H9 (cell line): ENCODE data around the gene ANGPTL8. TPM values are rescaled to one million over a fixed set of nuclear protein-coding genes. Genes with fewer than 3 reads are reported as not detected.

ENCODE experiments used
- DNase-seq: peaks from one replicate; pipeline ENCODE4 v3.0.0-alpha.2; 2017
- H2AFZ ChIP-seq: one replicate; pipeline ENCODE4 v1.6.1; 2013; ENCODE audit warnings: mild to moderate bottlenecking, low read length, control low read depth, moderate library complexity
- H2AK5ac ChIP-seq: 2 replicates; pipeline ENCODE4 v1.6.1; 2013; ENCODE audit warnings: low read length, control low read depth, mixed read lengths; ENCODE audit not compliant: insufficient read length
- H2BK120ac ChIP-seq: one replicate; pipeline ENCODE4 v1.6.1; 2013; ENCODE audit warnings: low read depth, mild to moderate bottlenecking, low read length, control low read depth, inconsistent platforms; ENCODE audit not compliant: poor library complexity, severe bottlenecking
- H2BK12ac ChIP-seq: 2 replicates; pipeline ENCODE4 v1.6.1; 2013; ENCODE audit warnings: low read length, control low read depth, mixed read lengths, low read depth; ENCODE audit not compliant: insufficient read length
- H2BK15ac ChIP-seq: 2 replicates; pipeline ENCODE4 v1.6.1; 2013; ENCODE audit warnings: low read depth, low read length, control low read depth
- H2BK20ac ChIP-seq: one replicate; pipeline ENCODE4 v1.6.1; 2013; ENCODE audit warnings: low read depth, mild to moderate bottlenecking, low read length, control low read depth, inconsistent platforms; ENCODE audit not compliant: poor library complexity, severe bottlenecking
- H2BK5ac ChIP-seq: 2 replicates; pipeline ENCODE4 v1.6.1; 2013; ENCODE audit warnings: low read length, control low read depth, mixed read lengths; ENCODE audit not compliant: insufficient read length
- H3K14ac ChIP-seq: 2 replicates; pipeline ENCODE4 v1.6.1; 2013; ENCODE audit warnings: low read length, control low read depth; ENCODE audit not compliant: insufficient read depth
- H3K18ac ChIP-seq: 2 replicates; pipeline ENCODE4 v1.6.1; 2013; ENCODE audit warnings: low read depth, mild to moderate bottlenecking, mixed read lengths, low read length, control low read depth; ENCODE audit not compliant: insufficient read length
- H3K23ac ChIP-seq: 2 replicates; pipeline ENCODE4 v1.6.1; 2013; ENCODE audit warnings: low read length, control low read depth, mixed read lengths, low read depth; ENCODE audit not compliant: insufficient read length
- H3K23me2 ChIP-seq: 2 replicates; pipeline ENCODE4 v1.6.1; 2013; ENCODE audit warnings: low read depth, mild to moderate bottlenecking, mixed read lengths, low read length, control low read depth; ENCODE audit not compliant: insufficient read length, poor library complexity, severe bottlenecking
- H3K27ac ChIP-seq: 2 replicates; pipeline ENCODE4 v1.5.1; 2013; ENCODE audit warnings: low read length, control low read depth, mixed read lengths, low read depth; ENCODE audit not compliant: insufficient read length
- H3K27me3 ChIP-seq: 2 replicates; pipeline ENCODE4 v1.6.1; 2013; ENCODE audit warnings: low read length, control low read depth, inconsistent platforms; ENCODE audit not compliant: insufficient read depth
- H3K4ac ChIP-seq: 2 replicates; pipeline ENCODE4 v1.6.1; 2013; ENCODE audit warnings: low read depth, mild to moderate bottlenecking, control low read depth, inconsistent platforms, low read length, moderate library complexity
- H3K4me1 ChIP-seq: 2 replicates; pipeline ENCODE4 v1.6.1; 2013; ENCODE audit warnings: low read length, control low read depth, inconsistent platforms; ENCODE audit not compliant: insufficient read depth
- H3K4me2 ChIP-seq: 2 replicates; pipeline ENCODE4 v1.6.1; 2013; ENCODE audit warnings: low read length, control low read depth, mixed read lengths; ENCODE audit not compliant: insufficient read length, insufficient read depth
- H3K56ac ChIP-seq: 2 replicates; pipeline ENCODE4 v1.6.1; 2013; ENCODE audit warnings: low read depth, mild to moderate bottlenecking, mixed read lengths, low read length, control low read depth; ENCODE audit not compliant: insufficient read length
- H3K79me1 ChIP-seq: 2 replicates; pipeline ENCODE4 v1.6.1; 2013; ENCODE audit warnings: low read depth, mild to moderate bottlenecking, moderate library complexity, low read length, control low read depth, inconsistent platforms; ENCODE audit not compliant: insufficient read depth, poor library complexity, severe bottlenecking
- H3K79me2 ChIP-seq: 2 replicates; pipeline ENCODE4 v1.6.1; 2013; ENCODE audit warnings: low read length, control low read depth, inconsistent platforms; ENCODE audit not compliant: insufficient read depth
- H3K9ac ChIP-seq: 2 replicates; pipeline ENCODE4 v1.6.1; 2013; ENCODE audit warnings: low read length, control low read depth, mixed read lengths; ENCODE audit not compliant: insufficient read length; ENCODE audit errors: extremely low read depth
- H3K9me3 ChIP-seq: one replicate; pipeline ENCODE4 v1.6.1; 2013; ENCODE audit warnings: low read depth, low read length, inconsistent platforms; ENCODE audit not compliant: control insufficient read depth
- H3T11ph ChIP-seq: one replicate; pipeline ENCODE4 v1.6.1; 2013; ENCODE audit warnings: mild to moderate bottlenecking, low read length, control low read depth, inconsistent platforms
- H4K20me1 ChIP-seq: one replicate; pipeline ENCODE4 v1.6.1; 2013; ENCODE audit not compliant: control insufficient read depth, insufficient read length, insufficient read depth
- H4K5ac ChIP-seq: 2 replicates; pipeline ENCODE4 v1.6.1; 2013; ENCODE audit warnings: low read depth, mild to moderate bottlenecking, mixed read lengths, low read length, control low read depth; ENCODE audit not compliant: insufficient read length
- H4K8ac ChIP-seq: replicated peaks from 2 replicates; pipeline ENCODE4 v1.6.1; 2013; ENCODE audit warnings: low read length, control low read depth, mixed read lengths, low read depth; ENCODE audit not compliant: insufficient read length
- H4K91ac ChIP-seq: 2 replicates; pipeline ENCODE4 v1.6.1; 2013; ENCODE audit warnings: low read depth, mild to moderate bottlenecking, moderate library complexity, mixed read lengths, low read length, control low read depth; ENCODE audit not compliant: insufficient read length
- H3K27ac Mint-ChIP-seq, 3 experiments: 2 replicates in 2 of 3; 3 replicates in 1 of 3; pipeline ENCODE4 v1.8.0; 2020 to 2021; ENCODE audit warnings: mixed read lengths in 3 of 3, mild to moderate bottlenecking in 1 of 3, moderate library complexity in 1 of 3
- H3K27me3 Mint-ChIP-seq: 2 replicates; pipeline ENCODE4 v1.8.0; 2021; ENCODE audit warnings: low read depth, mild to moderate bottlenecking, moderate library complexity, mixed read lengths
- H3K36me3 Mint-ChIP-seq, 3 experiments: 2 replicates in 2 of 3; 3 replicates in 1 of 3; pipeline ENCODE4 v1.8.0; 2020 to 2021; ENCODE audit warnings: low read depth in 3 of 3, mixed read lengths in 3 of 3; ENCODE audit not compliant: insufficient read depth in 1 of 3
- H3K4me1 Mint-ChIP-seq, 2 experiments: 2 replicates each; pipeline ENCODE4 v1.8.0; 2020; ENCODE audit warnings: mixed read lengths in 2 of 2
- H3K4me3 Mint-ChIP-seq, 2 experiments: 2 replicates in 1 of 2; 3 replicates in 1 of 2; pipeline ENCODE4 v1.8.0; 2020 to 2021; ENCODE audit warnings: mild to moderate bottlenecking in 2 of 2, mixed read lengths in 2 of 2, moderate library complexity in 1 of 2
- H3K9me3 Mint-ChIP-seq, 2 experiments: 2 replicates in 1 of 2; 3 replicates in 1 of 2; pipeline ENCODE4 v1.8.0; 2020; ENCODE audit warnings: mild to moderate bottlenecking in 2 of 2, mixed read lengths in 2 of 2, moderate library complexity in 1 of 2
- CTCF ChIP-seq: fragments of 200-600 bp; sonication (generic); conservative IDR thresholded peaks from 3 replicates; pipeline ENCODE4 v1.8.0; 2021; ENCODE audit warnings: antibody characterized with exemption, mild to moderate bottlenecking
- WGBS: extraction: QIAGEN DNeasy Blood & Tissue Kit; methylation state at CpG from one replicate; pipeline ENCODE4 v1.1.7; 2013; ENCODE audit warnings: missing lambda C conversion rate, low lambda C conversion rate, mixed read lengths; ENCODE audit not compliant: insufficient read length; ENCODE audit errors: extremely low coverage; 5-methylcytosine and 5-hydroxymethylcytosine counted together
- total RNA-seq: library from RNA; stranded (reverse); gene quantifications from 2 replicates; pipeline ENCODE4 v1.2.1, GENCODE V29; 2021

The ANGPTL8 gene
- total RNA-seq, 1 experiment from 2014 or later = not detected

DNA sequence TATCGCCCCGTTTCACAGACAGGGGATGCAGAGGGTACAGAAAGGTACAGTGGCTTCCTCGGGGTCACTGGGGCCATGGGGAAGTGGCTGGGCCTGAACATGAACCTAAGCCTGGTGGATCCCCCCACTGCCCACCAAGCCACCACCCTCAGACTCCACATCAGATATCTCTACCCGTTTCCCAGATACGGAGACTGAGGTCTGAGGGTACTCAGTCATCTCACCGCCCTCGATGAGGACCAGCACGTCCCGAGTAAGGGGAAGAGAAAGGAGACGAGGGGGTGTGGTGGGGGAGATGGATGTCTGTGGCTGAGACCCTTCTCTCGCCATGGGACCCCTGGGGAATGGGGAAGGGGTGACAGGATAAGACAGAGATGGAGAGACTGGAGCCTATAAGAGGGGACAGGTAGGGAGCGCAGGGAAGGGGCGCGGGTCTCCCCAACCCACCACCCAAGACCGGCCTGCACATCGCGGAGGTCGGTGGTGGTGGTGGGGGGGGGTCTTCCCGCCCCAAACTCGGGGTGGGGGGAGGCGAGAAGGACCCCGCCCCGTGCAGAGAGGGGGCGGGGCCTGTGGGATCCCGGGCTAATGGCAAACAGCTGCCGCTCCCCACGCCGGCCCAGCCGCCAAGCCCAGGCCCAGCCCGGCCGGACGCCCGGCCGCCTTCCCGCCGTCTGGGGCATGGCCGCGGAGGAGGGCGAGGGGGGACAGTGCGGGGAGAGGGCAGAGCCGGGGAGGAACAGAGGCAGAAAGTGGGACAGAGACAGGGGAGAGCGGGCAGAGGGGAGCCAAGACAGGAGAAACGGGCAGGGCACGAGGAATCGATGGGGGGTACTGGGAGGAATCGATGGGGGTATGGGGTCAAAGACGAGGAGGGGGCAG lies 42.8 kb upstream of the ANGPTL8 start:
- peak overlapping the region; percentile 56 for H3K18ac ChIP-seq
- no peaks in the 10 kb centered on the region; the same call in 1 of the 2 replicates for H3K4me1 ChIP-seq
- no peak overlapping the region for H2AK5ac ChIP-seq
- no peak overlapping the region for H2AFZ ChIP-seq
- DNase-seq = no peak
- Mint-ChIP-seq H3K9me3 (no peaks in the 10 kb centered on the region), H3K27ac (peak overlapping the region in 1 of 3 experiments; percentile 68; a peak in 2 of 7 replicates), H3K36me3 (peaks cover 7 to 31% (median 31%) of the 10 kb centered on the region in 3 experiments; a peak in 6 of 7 replicates), H3K27me3 (peaks cover 2% of the 10 kb centered on the region; the same call in 1 of the 2 replicates), H3K4me1 (peaks cover 6 to 13% of the 10 kb centered on the region in 2 experiments), H3K4me3 (peak overlapping the region; percentile 76 to 96)
- H2BK5ac ChIP-seq = no peak overlapping the region
- no peak for TF ChIP-seq CTCF
- H3K14ac ChIP-seq = no peak overlapping the region
- H2BK20ac ChIP-seq = no peak overlapping the region
- no peak overlapping the region for H3K4ac ChIP-seq
- peak overlapping the region; percentile 72 for H3K4me2 ChIP-seq
- peaks cover 4% of the 10 kb centered on the region for H3K23me2 ChIP-seq
- no peaks in the 10 kb centered on the region for H4K20me1 ChIP-seq
- H4K5ac ChIP-seq = no peak overlapping the region
- H3K27me3 ChIP-seq = no peaks in the 10 kb centered on the region
- peak overlapping the region; percentile 20 for H3K9ac ChIP-seq
- no peak overlapping the region for H3T11ph ChIP-seq
- no peak overlapping the region for H3K23ac ChIP-seq
- no peaks in the 10 kb centered on the region for H3K79me1 ChIP-seq
- no peak overlapping the region for H2BK120ac ChIP-seq
- no peaks in the 10 kb centered on the region for H3K79me2 ChIP-seq
- H3K9me3 ChIP-seq = no peaks in the 10 kb centered on the region
- H3K27ac ChIP-seq = no peak overlapping the region
- H3K56ac ChIP-seq = no peak overlapping the region
- no peak overlapping the region for H4K8ac ChIP-seq
- H4K91ac ChIP-seq = no peak overlapping the region
- no CpG with 5 or more reads among the region's 47 CpGs for WGBS
- H2BK12ac ChIP-seq = no peak overlapping the region
- H2BK15ac ChIP-seq = no peak overlapping the region
